B cell (primary cell): Measurements from ENCODE around the gene FANCC. TPM values are rescaled to one million over a fixed set of nuclear protein-coding genes. Genes with fewer than 3 reads are reported as not detected.

Source experiments
- ATAC-seq: fragments of 200-7000 bp; cut with Tn5 transposase; one replicate; pipeline ENCODE4 v1.10.0; 2021; ENCODE audit warnings: low read depth, mild to moderate bottlenecking, moderate number of reproducible peaks, moderate library complexity
- CTCF ChIA-PET: fragments of 350-600 bp; sonication (Branson Sonifier 250); formaldehyde crosslinking; loops from one replicate; lab custom pipeline; 2021; ENCODE audit warnings: antibody characterized with exemption, inconsistent platforms; lab: Charles Lee
- POLR2A ChIA-PET: fragments of 350-600 bp; sonication (Branson Sonifier 250); formaldehyde crosslinking; loops from one replicate; lab custom pipeline; 2021; ENCODE audit warnings: antibody characterized with exemption; lab: Charles Lee
- DNase-seq: peaks from one replicate; pipeline ENCODE4 v3.0.0; 2013
- H2AFZ ChIP-seq: 2 replicates; pipeline ENCODE4 v1.6.1; 2012; ENCODE audit warnings: mild to moderate bottlenecking, low read depth, low read length; ENCODE audit not compliant: insufficient read depth, poor library complexity, severe bottlenecking
- H3K27ac ChIP-seq, 2 donors: 1 replicate in 1 of 2; 2 replicates in 1 of 2; pipeline ENCODE4 v1.5.1; 2012 to 2013; ENCODE audit warnings: low read length in 2 of 2, mild to moderate bottlenecking in 2 of 2, moderate library complexity in 1 of 2
- H3K27me3 ChIP-seq, 4 experiments: fragments of 200-600 bp in 1 of 4; sonication (generic) in 1 of 4; replicated peaks in 1 of 4; 1 replicate in 2 of 4; 2 replicates in 2 of 4; pipeline versions ENCODE4 v1.6.1 to v1.7.0; 2013 to 2016; ENCODE audit warnings: low read length in 3 of 4, mild to moderate bottlenecking in 2 of 4, mixed read lengths in 1 of 4, moderate library complexity in 1 of 4; ENCODE audit not compliant: insufficient read depth in 4 of 4, control insufficient read depth in 3 of 4; ENCODE audit errors: control extremely low read depth in 1 of 4
- H3K36me3 ChIP-seq, 2 experiments: replicated peaks in 1 of 2; 1 replicate in 1 of 2; 2 replicates in 1 of 2; pipeline versions ENCODE4 v1.6.1 to v1.7.1; 2013; ENCODE audit warnings: low read length in 1 of 2; ENCODE audit not compliant: insufficient read depth in 2 of 2, control insufficient read depth in 1 of 2; ENCODE audit errors: control extremely low read depth in 1 of 2, extremely low read depth in 1 of 2
- H3K4me1 ChIP-seq, 2 donors: fragments of 200-600 bp in 1 of 2; sonication (generic) in 1 of 2; 1 replicate in 1 of 2; 2 replicates in 1 of 2; pipeline versions ENCODE4 v1.5.1 to v1.6.1; 2013 to 2017; ENCODE audit warnings: low read length in 2 of 2; ENCODE audit not compliant: control insufficient read depth in 2 of 2, insufficient read depth in 2 of 2
- H3K4me2 ChIP-seq: replicated peaks from 2 replicates; pipeline ENCODE3; 2012; ENCODE audit warnings: mild to moderate bottlenecking, low read depth, low read length; ENCODE audit not compliant: poor library complexity, severe bottlenecking
- H3K4me3 ChIP-seq, 5 experiments: fragments of 200-600 bp in 1 of 5; sonication (generic) in 1 of 5; 1 replicate in 3 of 5; 2 replicates in 2 of 5; pipeline versions ENCODE4 v1.5.1 to v1.7.0; 2011 to 2016; ENCODE audit warnings: low read length in 4 of 5, mild to moderate bottlenecking in 4 of 5, low read depth in 2 of 5, control low read depth in 1 of 5, moderate library complexity in 1 of 5; ENCODE audit not compliant: insufficient read depth in 1 of 5; ENCODE audit errors: control extremely low read depth in 1 of 5, extremely low read depth in 1 of 5
- H3K79me2 ChIP-seq: fragments of 200-600 bp; sonication (generic); one replicate; pipeline ENCODE4 v1.6.0; 2016; ENCODE audit warnings: low read length; ENCODE audit not compliant: control insufficient read depth, insufficient read depth
- H3K9ac ChIP-seq: fragments of 200-600 bp; sonication (generic); 2 replicates; pipeline ENCODE4 v1.6.1; 2017; ENCODE audit warnings: mild to moderate bottlenecking, low read length, moderate library complexity
- H3K9me3 ChIP-seq, 3 donors: one replicate each; pipeline versions ENCODE4 v1.6.1 to v1.7.1; 2013; ENCODE audit warnings: low read length in 2 of 3; ENCODE audit not compliant: control insufficient read depth in 2 of 3, insufficient read depth in 1 of 3; ENCODE audit errors: control extremely low read depth in 1 of 3
- H4K20me1 ChIP-seq: 2 replicates; pipeline ENCODE4 v1.6.0; 2012; ENCODE audit warnings: mild to moderate bottlenecking, low read length; ENCODE audit not compliant: insufficient read depth, control insufficient read depth, poor library complexity, severe bottlenecking
- H3K27ac Mint-ChIP-seq: one replicate; pipeline ENCODE4 v1.8.0; 2021; ENCODE audit warnings: mixed read lengths
- H3K27me3 Mint-ChIP-seq: one replicate; pipeline ENCODE4 v1.8.0; 2021; ENCODE audit warnings: mixed read lengths
- H3K4me1 Mint-ChIP-seq: one replicate; pipeline ENCODE4 v1.8.0; 2021; ENCODE audit warnings: mixed read lengths
- H3K4me3 Mint-ChIP-seq: one replicate; pipeline ENCODE4 v1.8.0; 2021; ENCODE audit warnings: mixed read lengths
- H3K9me3 Mint-ChIP-seq: one replicate; pipeline ENCODE4 v1.8.0; 2022; ENCODE audit warnings: mixed read lengths; ENCODE audit not compliant: insufficient read depth
- EZH2 ChIP-seq: IDR thresholded peaks from 2 replicates; pipeline ENCODE4 v1.6.1; 2012; ENCODE audit warnings: borderline replicate concordance, low read depth, mild to moderate bottlenecking, moderate library complexity, low read length; ENCODE audit not compliant: insufficient read depth, poor library complexity, severe bottlenecking
- WGBS: methylation state at CpG from one replicate; pipeline ENCODE4 v1.1.5; 2013; ENCODE audit warnings: missing lambda C conversion rate; ENCODE audit not compliant: insufficient coverage; 5-methylcytosine and 5-hydroxymethylcytosine counted together
- intact Hi-C: fragments of 100-400 bp; cut with micrococcal nuclease; formaldehyde crosslinking; loops from one replicate; pipeline ENCODE4 v1.10.0; 2022
- polyA plus RNA-seq: library from polyadenylated mRNA; depleted of rRNA; stranded (reverse); fragments of >200 nt; gene quantifications from 2 replicates; pipeline ENCODE4 v1.2.3, GENCODE V29; 2012
- total RNA-seq, 2 donors: library from RNA; stranded (reverse); fragments of 120-200 nt in 1 of 2; gene quantifications; 1 replicate in 1 of 2; 2 replicates in 1 of 2; pipeline versions ENCODE4 v1.2.3 to v1.2.4, GENCODE V29; 2013 to 2022
- TF ChIP-seq, protein P1 (sequence below): fragments of 200-600 bp; IDR thresholded peaks from one replicate; pipeline ENCODE4 v1.8.0; 2022; ENCODE audit warnings: antibody characterized with exemption, mild to moderate bottlenecking

The FANCC gene
- total and polyA plus RNA-seq, 2 donors (not counting 1 experiment from before 2014, with no cell fraction given), result 1.8 to 11.1 TPM

DNA sequence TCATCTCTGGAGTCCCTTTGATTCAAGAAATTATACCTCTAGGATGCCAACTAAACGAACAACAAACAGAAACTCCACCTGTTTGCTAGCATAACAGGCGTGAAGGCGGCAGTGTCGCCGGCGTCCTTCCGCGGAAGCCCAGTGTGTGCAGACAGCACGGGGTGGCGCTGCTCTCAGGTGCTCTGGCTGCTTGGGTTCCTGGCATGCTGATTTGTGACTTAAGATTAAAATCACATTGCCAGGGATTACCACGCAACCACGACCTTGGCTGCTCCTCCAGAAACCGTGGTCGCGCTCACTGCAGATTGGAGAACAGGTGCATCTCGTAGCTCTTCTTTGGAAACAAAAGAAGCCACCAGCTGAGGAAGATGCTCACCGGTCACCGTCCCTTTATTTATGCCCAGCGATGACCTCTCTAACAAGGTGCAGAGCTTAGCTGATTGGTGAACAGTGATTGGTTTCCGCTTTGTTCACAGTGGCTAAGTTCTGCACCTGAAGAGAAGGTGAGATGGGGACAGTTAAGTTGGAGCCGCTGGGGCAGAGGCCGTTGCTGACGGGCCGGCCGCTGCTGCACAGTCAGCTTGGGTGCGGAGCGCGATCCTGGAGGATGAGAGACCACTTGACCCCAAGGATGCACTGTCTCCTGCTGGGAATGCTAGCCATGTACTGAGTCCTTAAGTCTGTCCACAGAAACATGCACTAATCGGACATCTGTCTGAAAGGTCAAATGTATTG lies 232.3 kb downstream of the FANCC start:
- H3K4me3 Mint-ChIP-seq, result no peak overlapping the region
- no peak overlapping the region for H3K27ac Mint-ChIP-seq
- intact Hi-C loops, result no loop called here
- TF ChIP-seq, protein P1, sequence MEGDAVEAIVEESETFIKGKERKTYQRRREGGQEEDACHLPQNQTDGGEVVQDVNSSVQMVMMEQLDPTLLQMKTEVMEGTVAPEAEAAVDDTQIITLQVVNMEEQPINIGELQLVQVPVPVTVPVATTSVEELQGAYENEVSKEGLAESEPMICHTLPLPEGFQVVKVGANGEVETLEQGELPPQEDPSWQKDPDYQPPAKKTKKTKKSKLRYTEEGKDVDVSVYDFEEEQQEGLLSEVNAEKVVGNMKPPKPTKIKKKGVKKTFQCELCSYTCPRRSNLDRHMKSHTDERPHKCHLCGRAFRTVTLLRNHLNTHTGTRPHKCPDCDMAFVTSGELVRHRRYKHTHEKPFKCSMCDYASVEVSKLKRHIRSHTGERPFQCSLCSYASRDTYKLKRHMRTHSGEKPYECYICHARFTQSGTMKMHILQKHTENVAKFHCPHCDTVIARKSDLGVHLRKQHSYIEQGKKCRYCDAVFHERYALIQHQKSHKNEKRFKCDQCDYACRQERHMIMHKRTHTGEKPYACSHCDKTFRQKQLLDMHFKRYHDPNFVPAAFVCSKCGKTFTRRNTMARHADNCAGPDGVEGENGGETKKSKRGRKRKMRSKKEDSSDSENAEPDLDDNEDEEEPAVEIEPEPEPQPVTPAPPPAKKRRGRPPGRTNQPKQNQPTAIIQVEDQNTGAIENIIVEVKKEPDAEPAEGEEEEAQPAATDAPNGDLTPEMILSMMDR, result no peak
- no peak for TF ChIP-seq EZH2
- DNase-seq (no peak), ATAC-seq (no peak)
- Histone ChIP-seq H3K79me2 (no peaks in the 10 kb centered on the region), H3K4me3 (no peak overlapping the region), H3K9me3 (no peaks in the 10 kb centered on the region), H3K4me2 (no peak overlapping the region), H3K4me1 (no peaks in the 10 kb centered on the region), H3K27ac (no peak overlapping the region), H2AFZ (no peak overlapping the region), H3K36me3 (peaks cover 0 to 3% of the 10 kb centered on the region in 2 experiments), H3K9ac (no peak overlapping the region), H4K20me1 (no peaks in the 10 kb centered on the region), H3K27me3 (no peaks in the 10 kb centered on the region)
- ChIA-PET POLR2A (no interaction called here), CTCF (interaction anchor here (1.0 to 1.2 kb wide), 2 partner anchors 47 to 302 kb away, joined by 3 to 4 read pairs; no protein-coding TSS in a partner anchor)
- no peaks in the 10 kb centered on the region for H3K9me3 Mint-ChIP-seq
- 93% methylated on average over 29 of the region's 29 CpGs for WGBS
- no peaks in the 10 kb centered on the region for H3K27me3 Mint-ChIP-seq
- no peaks in the 10 kb centered on the region for H3K4me1 Mint-ChIP-seq

GRCh38 chr9:95084254-95084934 lies 233.1 kb downstream of the FANCC start:
- DNase-seq, result no peak
- H3K79me2 ChIP-seq, result no peaks in the 10 kb centered on the region
- POLR2A ChIA-PET, result no interaction called here
- WGBS, result 96% methylated on average over 16 of the region's 19 CpGs
- no peak for ATAC-seq
- H3K27ac ChIP-seq, result no peak overlapping the region
- no peak overlapping the region for H3K4me3 ChIP-seq
- H3K4me1 Mint-ChIP-seq, result no peaks in the 10 kb centered on the region
- H3K27ac Mint-ChIP-seq, result no peak overlapping the region
- no peak overlapping the region for H3K9ac ChIP-seq
- no peaks in the 10 kb centered on the region for H3K27me3 ChIP-seq
- no peaks in the 10 kb centered on the region for H3K9me3 ChIP-seq
- H3K27me3 Mint-ChIP-seq, result no peaks in the 10 kb centered on the region
- H3K4me2 ChIP-seq, result no peak overlapping the region
- TF ChIP-seq EZH2, result no peak
- TF ChIP-seq, protein P1, result no peak
- H2AFZ ChIP-seq, result no peak overlapping the region
- H3K4me1 ChIP-seq, result no peaks in the 10 kb centered on the region
- peaks cover 0 to 3% of the 10 kb centered on the region in 2 experiments for H3K36me3 ChIP-seq
- intact Hi-C loops, result no loop called here
- CTCF ChIA-PET, result interaction anchor here (1.2 kb wide), 1 partner anchor 302 kb away, joined by 3 read pairs; no protein-coding TSS in a partner anchor
- no peaks in the 10 kb centered on the region for H4K20me1 ChIP-seq
- H3K4me3 Mint-ChIP-seq, result no peak overlapping the region
- no peaks in the 10 kb centered on the region for H3K9me3 Mint-ChIP-seq
